H1 (cell line): ENCODE measurements around the gene DNAJC6. TPM values are rescaled to one million over a fixed set of nuclear protein-coding genes. Genes with fewer than 3 reads are reported as not detected.

Source experiments
- POLR2AphosphoS5 ChIP-seq: IDR thresholded peaks from 2 replicates; pipeline ENCODE4 v1.6.1; 2011; ENCODE audit warnings: low read depth, low read length
- RBBP5 ChIP-seq: IDR thresholded peaks from 2 replicates; pipeline ENCODE4 v1.7.1; 2012; ENCODE audit warnings: low read depth, mild to moderate bottlenecking, inconsistent platforms, low read length, moderate library complexity, borderline replicate concordance
- SIN3A ChIP-seq, 2 experiments: IDR thresholded peaks in 1 of 2; conservative IDR thresholded peaks in 1 of 2; 2 replicates each; pipeline ENCODE4 v1.6.1; 2011 to 2012; ENCODE audit warnings: low read length in 2 of 2, improper control_type of control experiment in 1 of 2, low read depth in 1 of 2, mild to moderate bottlenecking in 1 of 2
- TBP ChIP-seq: IDR thresholded peaks from 2 replicates; pipeline ENCODE4 v1.6.1; 2011; ENCODE audit warnings: low read depth, low read length, improper control_type of control experiment
- TCF12 ChIP-seq: IDR thresholded peaks from 2 replicates; pipeline ENCODE4 v1.6.1; 2011; ENCODE audit warnings: low read depth, mild to moderate bottlenecking, low read length
- polyA plus RNA-seq, 7 experiments: library from polyadenylated mRNA; depleted of rRNA in 3 of 7; stranded (reverse) in 5 of 7; unstranded in 2 of 7; fragments of >200 nt in 5 of 7; fragments of 200-250 nt in 2 of 7; gene quantifications; 1 replicate in 5 of 7; 2 replicates in 1 of 7; 4 replicates in 1 of 7; pipeline versions ENCODE4 v1.2.1 to v1.2.3, GENCODE V29; 2011 to 2013; ENCODE audit warnings: missing spikeins in 2 of 7, mixed read lengths in 2 of 7
- total RNA-seq: library from RNA; stranded (reverse); fragmentation: NEBNext Ultra II Directional; extraction: Animal tissue kit (Norgen Biotek cat#: 25700); gene quantifications from 2 replicates; pipeline ENCODE4 v1.2.1, GENCODE V29; 2021
- TF ChIP-seq, protein P1 (sequence below): IDR thresholded peaks from 2 replicates; pipeline ENCODE4 v1.6.1; 2011; ENCODE audit warnings: low read length, improper control_type of control experiment

The DNAJC6 gene
- total and polyA plus RNA-seq, 2 of the 8 experiments (the other 6 are each of a cell fraction or from before 2014, with no cell fraction given), result 1.6 to 3.0 TPM

- TF ChIP-seq RBBP5 (no peak), TCF12 (no peak), POLR2AphosphoS5 (no peak), TBP (no peak), SIN3A (conservative IDR thresholded peaks at IDR 0.05 in 1 of 2, IDR thresholded peaks at IDR 0.05 in 1 of 2; ENCODE audit: low read depth in 1 of 2, low read length in 2 of 2) (no peak)
- TF ChIP-seq, protein P1, sequence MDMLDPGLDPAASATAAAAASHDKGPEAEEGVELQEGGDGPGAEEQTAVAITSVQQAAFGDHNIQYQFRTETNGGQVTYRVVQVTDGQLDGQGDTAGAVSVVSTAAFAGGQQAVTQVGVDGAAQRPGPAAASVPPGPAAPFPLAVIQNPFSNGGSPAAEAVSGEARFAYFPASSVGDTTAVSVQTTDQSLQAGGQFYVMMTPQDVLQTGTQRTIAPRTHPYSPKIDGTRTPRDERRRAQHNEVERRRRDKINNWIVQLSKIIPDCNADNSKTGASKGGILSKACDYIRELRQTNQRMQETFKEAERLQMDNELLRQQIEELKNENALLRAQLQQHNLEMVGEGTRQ, result no peak
Measured at GRCh38 chr1:65457868-65458267, 148.5 kb downstream of the DNAJC6 start (continued).
